HG03060 (cell line): Measurements from ENCODE around the gene LMO1.

Experiments used
- ATAC-seq: cut with Tn5 transposase; IDR thresholded peaks from one replicate; pipeline ENCODE4 v1.9.1; 2021; ENCODE audit warnings: low read depth, moderate number of reproducible peaks; ENCODE audit not compliant: unreplicated experiment

LMO1 gene

DNA sequence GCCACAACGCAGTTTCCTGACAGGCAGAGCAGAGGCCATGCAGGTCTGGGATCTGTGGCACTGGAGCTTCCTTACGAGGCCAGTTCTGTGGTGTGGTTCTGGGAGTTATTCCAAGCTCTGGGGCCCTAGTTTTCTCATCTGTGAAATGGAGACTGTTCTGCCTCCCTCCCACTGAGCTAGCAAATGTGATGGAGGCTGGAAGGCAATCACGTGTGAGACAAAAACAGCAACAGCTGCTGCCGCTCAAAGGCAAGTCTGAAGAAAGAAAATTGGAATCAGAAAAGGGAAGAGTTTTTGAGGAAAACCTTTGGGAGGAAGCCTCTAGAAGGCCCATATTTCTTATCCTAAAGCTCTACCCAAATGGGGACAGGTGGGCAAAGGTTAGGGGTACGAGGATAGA is 86.5 kb downstream of the LMO1 start:
- no peak for ATAC-seq
